H1 (cell line): ENCODE measurements around the gene CUEDC1. TPM values are rescaled to one million over a fixed set of nuclear protein-coding genes. Genes with fewer than 3 reads are reported as not detected.

ENCODE experiments used
- CTCF ChIA-PET: fragments of 300-600 bp; sonication (Branson Sonifier 250); formaldehyde crosslinking; loops from one replicate; lab custom pipeline; 2021; ENCODE audit not compliant: partially characterized antibody; lab: Charles Lee
- POLR2A ChIA-PET: fragments of 300-600 bp; sonication (Branson Sonifier 250); formaldehyde crosslinking; loops from one replicate; lab custom pipeline; 2021; ENCODE audit warnings: inconsistent platforms; ENCODE audit not compliant: partially characterized antibody; lab: Charles Lee
- DNase-seq, 2 experiments: peaks; one replicate each; pipeline versions ENCODE4 v3.0.0 to v3.0.0-alpha.2; 2010 to 2022; ENCODE audit warnings: low spot score in 2 of 2, low read depth in 1 of 2, mixed read lengths in 1 of 2
- FAIRE-seq: peaks from 2 replicates; lab custom pipeline; 2011; peaks lifted over from hg19 to GRCh38; lab: Jason Lieb, UNC
- H2AFZ ChIP-seq: 2 replicates; pipeline ENCODE4 v1.8.1; 2012; ENCODE audit warnings: low read length, inconsistent platforms
- H2AK5ac ChIP-seq: 2 replicates; pipeline ENCODE4 v1.6.1; 2013; ENCODE audit warnings: low read depth, low read length
- H2BK120ac ChIP-seq: replicated peaks from 2 replicates; pipeline ENCODE3; 2013; ENCODE audit warnings: low read depth, low read length, inconsistent platforms
- H2BK12ac ChIP-seq: 2 replicates; pipeline ENCODE4 v1.6.1; 2013; ENCODE audit warnings: low read depth, low read length
- H2BK15ac ChIP-seq: 2 replicates; pipeline ENCODE4 v1.6.1; 2013; ENCODE audit warnings: low read length
- H2BK20ac ChIP-seq: 2 replicates; pipeline ENCODE4 v1.6.1; 2013; ENCODE audit warnings: low read length
- H2BK5ac ChIP-seq: 2 replicates; pipeline ENCODE4 v1.6.1; 2013; ENCODE audit warnings: low read depth, low read length
- H3K14ac ChIP-seq: 2 replicates; pipeline ENCODE4 v1.6.1; 2013; ENCODE audit warnings: inconsistent platforms; ENCODE audit not compliant: insufficient read length
- H3K18ac ChIP-seq: 2 replicates; pipeline ENCODE4 v1.6.1; 2013; ENCODE audit warnings: low read length; ENCODE audit errors: extremely low read depth
- H3K23ac ChIP-seq: 2 replicates; pipeline ENCODE4 v1.6.1; 2013; ENCODE audit warnings: inconsistent platforms; ENCODE audit not compliant: insufficient read length
- H3K23me2 ChIP-seq: 2 replicates; pipeline ENCODE4 v1.6.1; 2013; ENCODE audit warnings: low read depth, low read length
- H3K27ac ChIP-seq: 2 replicates; pipeline ENCODE4 v1.6.1; 2011; ENCODE audit warnings: low read depth, low read length, inconsistent platforms
- H3K27me3 ChIP-seq, 4 experiments: replicated peaks in 1 of 4; 1 replicate in 1 of 4; 2 replicates in 3 of 4; pipeline versions ENCODE4 v1.6.1 to v1.8.1; 2011 to 2013; ENCODE audit warnings: low read length in 3 of 4, mild to moderate bottlenecking in 3 of 4, inconsistent platforms in 2 of 4, mixed read lengths in 2 of 4, moderate library complexity in 1 of 4; ENCODE audit not compliant: control insufficient read depth in 3 of 4, insufficient read depth in 3 of 4; ENCODE audit errors: extremely low read depth in 1 of 4
- H3K36me3 ChIP-seq, 4 experiments: 2 replicates each; pipeline versions ENCODE4 v1.6.1 to v1.8.1; 2011 to 2013; ENCODE audit warnings: mild to moderate bottlenecking in 4 of 4, low read length in 3 of 4, moderate library complexity in 2 of 4, control low read depth in 1 of 4, inconsistent platforms in 1 of 4; ENCODE audit not compliant: insufficient read depth in 4 of 4, control insufficient read depth in 2 of 4
- H3K4ac ChIP-seq: replicated peaks from 2 replicates; pipeline ENCODE3; 2013; ENCODE audit warnings: low read length, low read depth, mixed read lengths, inconsistent platforms; ENCODE audit not compliant: insufficient read length
- H3K4me1 ChIP-seq, 4 experiments: replicated peaks in 1 of 4; 1 replicate in 1 of 4; 2 replicates in 3 of 4; pipeline versions ENCODE4 v1.6.1 to v1.8.1; 2011 to 2013; ENCODE audit warnings: low read length in 3 of 4, inconsistent platforms in 2 of 4, mixed read lengths in 1 of 4; ENCODE audit not compliant: insufficient read depth in 4 of 4, control insufficient read depth in 3 of 4
- H3K4me2 ChIP-seq, 2 experiments: 2 replicates each; pipeline versions ENCODE4 v1.6.1 to v1.8.1; 2011 to 2013; ENCODE audit warnings: low read depth in 2 of 2, low read length in 2 of 2, control low read depth in 1 of 2, inconsistent platforms in 1 of 2, mild to moderate bottlenecking in 1 of 2; ENCODE audit not compliant: insufficient read depth in 1 of 2
- H3K4me3 ChIP-seq, 4 experiments: fragments of 200-600, 300-600 bp in 1 of 4; sonication (generic), shearing (Covaris generic), sonication (Bioruptor Twin) in 1 of 4; 2 replicates each; pipeline versions ENCODE4 v1.5.1 to v1.8.1; 2011 to 2016; ENCODE audit warnings: low read length in 4 of 4, low read depth in 3 of 4, control low read depth in 2 of 4, inconsistent platforms in 2 of 4, mild to moderate bottlenecking in 2 of 4, mixed read lengths in 1 of 4, moderate library complexity in 1 of 4; ENCODE audit not compliant: insufficient read depth in 2 of 4; ENCODE audit errors: extremely low read depth in 1 of 4
- H3K56ac ChIP-seq: replicated peaks from 2 replicates; pipeline ENCODE3; 2013; ENCODE audit warnings: low read depth, mild to moderate bottlenecking, mixed read lengths, low read length, inconsistent platforms; ENCODE audit not compliant: insufficient read length
- H3K79me1 ChIP-seq: 2 replicates; pipeline ENCODE4 v1.6.1; 2013; ENCODE audit warnings: low read depth, low read length, control low read depth
- H3K79me2 ChIP-seq, 2 experiments: 2 replicates each; pipeline versions ENCODE4 v1.6.1 to v1.8.1; 2012 to 2013; ENCODE audit warnings: low read length in 2 of 2, mild to moderate bottlenecking in 2 of 2, inconsistent platforms in 1 of 2; ENCODE audit not compliant: insufficient read depth in 2 of 2, control insufficient read depth in 1 of 2
- H3K9ac ChIP-seq, 4 experiments: replicated peaks in 1 of 4; 1 replicate in 1 of 4; 2 replicates in 3 of 4; pipeline versions ENCODE4 v1.6.1 to v1.8.1; 2011 to 2013; ENCODE audit warnings: low read depth in 3 of 4, low read length in 3 of 4, control low read depth in 2 of 4, mild to moderate bottlenecking in 2 of 4, moderate library complexity in 2 of 4, inconsistent platforms in 1 of 4; ENCODE audit errors: extremely low read depth in 1 of 4
- H3K9me3 ChIP-seq, 2 experiments: 2 replicates each; pipeline versions ENCODE4 v1.6.1 to v1.8.1; 2012 to 2013; ENCODE audit warnings: mild to moderate bottlenecking in 2 of 2, moderate library complexity in 2 of 2, control low read depth in 1 of 2, inconsistent platforms in 1 of 2, low read depth in 1 of 2, low read length in 1 of 2, mixed read lengths in 1 of 2; ENCODE audit not compliant: insufficient read depth in 2 of 2
- H4K20me1 ChIP-seq, 2 experiments: replicated peaks in 1 of 2; 2 replicates each; pipeline versions ENCODE3 to v1.8.1; 2011 to 2013; ENCODE audit warnings: inconsistent platforms in 2 of 2, low read length in 2 of 2, mild to moderate bottlenecking in 1 of 2; ENCODE audit not compliant: insufficient read depth in 2 of 2, control insufficient read depth in 1 of 2
- H4K5ac ChIP-seq: 2 replicates; pipeline ENCODE4 v1.6.1; 2013; ENCODE audit warnings: low read length, low read depth, mixed read lengths, inconsistent platforms; ENCODE audit not compliant: insufficient read length
- H4K8ac ChIP-seq: 2 replicates; pipeline ENCODE4 v1.8.0; 2013; ENCODE audit warnings: mild to moderate bottlenecking, moderate library complexity, low read length, inconsistent platforms; ENCODE audit not compliant: insufficient read depth; ENCODE audit errors: extremely low read depth
- H4K91ac ChIP-seq: replicated peaks from 2 replicates; pipeline ENCODE3; 2013; ENCODE audit warnings: low read length, mixed read lengths, inconsistent platforms; ENCODE audit not compliant: insufficient read length
- BACH1 ChIP-seq: IDR thresholded peaks from 2 replicates; pipeline ENCODE4 v1.6.1; 2012; ENCODE audit warnings: low read length, improper control_type of control experiment
- CHD2 ChIP-seq: IDR thresholded peaks from 2 replicates; pipeline ENCODE4 v1.6.1; 2012; ENCODE audit warnings: low read length, improper control_type of control experiment
- EP300 ChIP-seq, 2 experiments: IDR thresholded peaks; 1 replicate in 1 of 2; 2 replicates in 1 of 2; pipeline ENCODE4 v1.6.1; 2011 to 2012; ENCODE audit warnings: low read depth in 2 of 2, low read length in 2 of 2, mild to moderate bottlenecking in 2 of 2, borderline replicate concordance in 1 of 2, inconsistent platforms in 1 of 2, moderate library complexity in 1 of 2
- GABPA ChIP-seq: IDR thresholded peaks from 2 replicates; pipeline ENCODE4 v1.6.1; 2011; ENCODE audit warnings: mild to moderate bottlenecking, low read length, moderate library complexity, borderline replicate concordance; ENCODE audit not compliant: insufficient read depth
- JUN ChIP-seq: IDR thresholded peaks from 2 replicates; pipeline ENCODE4 v1.6.1; 2011; ENCODE audit warnings: low read depth, mild to moderate bottlenecking, improper control_type of control experiment, low read length
- KDM1A ChIP-seq: fragments of 200-600, 300-600 bp; sonication (generic); IDR thresholded peaks from 2 replicates; pipeline ENCODE4 v1.7.1; 2016; ENCODE audit warnings: mild to moderate bottlenecking, low read length, borderline replicate concordance
- POLR2A ChIP-seq, 2 experiments: IDR thresholded peaks; 1 replicate in 1 of 2; 2 replicates in 1 of 2; pipeline ENCODE4 v1.6.1; 2011; ENCODE audit warnings: low read depth in 2 of 2, low read length in 2 of 2, mild to moderate bottlenecking in 2 of 2; ENCODE audit errors: control extremely low read depth in 1 of 2
- RXRA ChIP-seq: IDR thresholded peaks from 2 replicates; pipeline ENCODE4 v1.6.1; 2011; ENCODE audit warnings: low read depth, mild to moderate bottlenecking, low read length, moderate library complexity; ENCODE audit not compliant: insufficient read depth
- SP2 ChIP-seq: IDR thresholded peaks from 2 replicates; pipeline ENCODE4 v1.6.1; 2012; ENCODE audit warnings: mild to moderate bottlenecking, low read length, inconsistent platforms
- SP4 ChIP-seq: IDR thresholded peaks from 2 replicates; pipeline ENCODE4 v1.6.1; 2012; ENCODE audit warnings: low read length, inconsistent platforms
- TAF1 ChIP-seq: IDR thresholded peaks from 2 replicates; pipeline ENCODE4 v1.6.1; 2011; ENCODE audit warnings: mild to moderate bottlenecking, low read depth, low read length
- TAF7 ChIP-seq: optimal IDR thresholded peaks from 2 replicates; pipeline ENCODE3; 2011; ENCODE audit warnings: low read depth, mild to moderate bottlenecking, inconsistent platforms, low read length, moderate library complexity, borderline replicate concordance
- YY1 ChIP-seq: IDR thresholded peaks from 2 replicates; pipeline ENCODE4 v1.6.1; 2011; ENCODE audit warnings: low read depth, mild to moderate bottlenecking, low read length
- WGBS, 2 experiments: shearing (Covaris generic) in 1 of 2; methylation state at CpG; one replicate each; pipeline versions ENCODE4 v1.1.6 to v1.1.7; 2013 to 2015; ENCODE audit warnings: low lambda C conversion rate in 2 of 2, mixed read lengths in 2 of 2, inconsistent platforms in 1 of 2, low coverage in 1 of 2, missing lambda C conversion rate in 1 of 2; ENCODE audit not compliant: insufficient replicate concordance in 2 of 2, insufficient coverage in 1 of 2, insufficient read length in 1 of 2; ENCODE audit errors: extremely low coverage in 1 of 2, missing lambda C conversion rate in 1 of 2; 5-methylcytosine and 5-hydroxymethylcytosine counted together
- polyA plus RNA-seq, 7 experiments: library from polyadenylated mRNA; depleted of rRNA in 3 of 7; stranded (reverse) in 5 of 7; unstranded in 2 of 7; fragments of >200 nt in 5 of 7; fragments of 200-250 nt in 2 of 7; gene quantifications; 1 replicate in 5 of 7; 2 replicates in 1 of 7; 4 replicates in 1 of 7; pipeline versions ENCODE4 v1.2.1 to v1.2.3, GENCODE V29; 2011 to 2013; ENCODE audit warnings: missing spikeins in 2 of 7, mixed read lengths in 2 of 7
- total RNA-seq: library from RNA; stranded (reverse); fragmentation: NEBNext Ultra II Directional; extraction: Animal tissue kit (Norgen Biotek cat#: 25700); gene quantifications from 2 replicates; pipeline ENCODE4 v1.2.1, GENCODE V29; 2021
- TF ChIP-seq, protein P1 (sequence below): IDR thresholded peaks from 2 replicates; pipeline ENCODE4 v1.6.1; 2011; ENCODE audit warnings: low read length, improper control_type of control experiment

Gene CUEDC1
- total and polyA plus RNA-seq, 2 of the 8 experiments (the other 6 are each of a cell fraction or from before 2014, with no cell fraction given), result 4.0 to 10.7 TPM

GRCh38 chr17:57817299-57817698, 137.9 kb downstream of the CUEDC1 start:
- DNase-seq (no peak), FAIRE-seq (no peak)
- Histone ChIP-seq H3K23me2 (no peaks in the 10 kb centered on the region), H3K4me3 (no peak overlapping the region), H4K91ac (no peak overlapping the region), H4K5ac (no peak overlapping the region), H3K27me3 (no peaks in the 10 kb centered on the region), H2AFZ (no peak overlapping the region), H3K4me1 (no peaks in the 10 kb centered on the region), H4K8ac (no peak overlapping the region), H3K4ac (no peak overlapping the region), H2BK20ac (no peak overlapping the region), H2BK120ac (no peak overlapping the region), H3K27ac (no peak overlapping the region), H3K79me1 (no peaks in the 10 kb centered on the region), H2AK5ac (no peak overlapping the region), H3K14ac (no peak overlapping the region), H3K9ac (no peak overlapping the region), H4K20me1 (no peaks in the 10 kb centered on the region), H3K23ac (no peak overlapping the region), H3K79me2 (no peaks in the 10 kb centered on the region), H3K36me3 (no peaks in the 10 kb centered on the region), H2BK15ac (no peak overlapping the region)
- POLR2A ChIA-PET, result no interaction called here
- CTCF ChIA-PET, result interaction anchor here (0.8 to 6.0 kb wide), 5 partner anchors 9 to 703 kb away, joined by 3 to 49 read pairs (median 6); no protein-coding TSS in a partner anchor
- TF ChIP-seq YY1, result no peak
- TF ChIP-seq GABPA, result no peak
- TF ChIP-seq POLR2A (IDR thresholded peaks at IDR 0.05; ENCODE audit: control extremely low read depth in 1 of 2, low read depth in 2 of 2, low read length in 2 of 2), result no peak
- no peak for TF ChIP-seq BACH1
- TF ChIP-seq TAF7, result no peak
- TF ChIP-seq JUN, result no peak
- TF ChIP-seq KDM1A, result no peak
- TF ChIP-seq, protein P1, sequence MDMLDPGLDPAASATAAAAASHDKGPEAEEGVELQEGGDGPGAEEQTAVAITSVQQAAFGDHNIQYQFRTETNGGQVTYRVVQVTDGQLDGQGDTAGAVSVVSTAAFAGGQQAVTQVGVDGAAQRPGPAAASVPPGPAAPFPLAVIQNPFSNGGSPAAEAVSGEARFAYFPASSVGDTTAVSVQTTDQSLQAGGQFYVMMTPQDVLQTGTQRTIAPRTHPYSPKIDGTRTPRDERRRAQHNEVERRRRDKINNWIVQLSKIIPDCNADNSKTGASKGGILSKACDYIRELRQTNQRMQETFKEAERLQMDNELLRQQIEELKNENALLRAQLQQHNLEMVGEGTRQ, result no peak
- TF ChIP-seq CHD2, result no peak
- no peak for TF ChIP-seq SP2
- no peak for TF ChIP-seq TAF1
- no peak for TF ChIP-seq EP300 (IDR thresholded peaks at IDR 0.05; ENCODE audit: borderline replicate concordance in 1 of 2, low read depth in 2 of 2, low read length in 2 of 2)
- TF ChIP-seq RXRA, result no peak
- TF ChIP-seq SP4, result no peak
- TF ChIP-seq, all 59 proteins: peak for 0
- no peak overlapping the region for H2BK12ac ChIP-seq
- no peak overlapping the region for H3K18ac ChIP-seq
- 98% methylated on average over 4 of the region's 4 CpGs; no CpG with 5 or more reads in 1 of the 2 experiments for WGBS, 2 experiments
- H3K9me3 ChIP-seq, result no peaks in the 10 kb centered on the region
- no peak overlapping the region for H2BK5ac ChIP-seq
- H3K56ac ChIP-seq, result no peak overlapping the region
- H3K4me2 ChIP-seq, result no peak overlapping the region
